WTC11 (cell line): ENCODE data around the gene ARHGAP22. TPM values are rescaled to one million over a fixed set of nuclear protein-coding genes. Genes with fewer than 3 reads are reported as not detected.

Experiments used
- ATAC-seq: fragments of 200-7000 bp; cut with Tn5 transposase; 2 replicates; pipeline ENCODE4 v1.10.0; 2021; ENCODE audit warnings: mild to moderate bottlenecking, moderate library complexity
- CTCF ChIA-PET: fragments of 300-600 bp; sonication (Branson Sonifier 250); formaldehyde crosslinking; loops from one replicate; lab custom pipeline; 2021; ENCODE audit warnings: antibody characterized with exemption; lab: Charles Lee
- POLR2A ChIA-PET: fragments of 350-600 bp; sonication (Branson Sonifier 250); formaldehyde crosslinking; loops from one replicate; lab custom pipeline; 2021; ENCODE audit warnings: antibody characterized with exemption; lab: Charles Lee
- DNase-seq: peaks from one replicate; pipeline ENCODE4 v3.0.0; 2021; ENCODE audit warnings: low spot score
- H3K27ac Mint-ChIP-seq: 2 replicates; pipeline ENCODE4 v1.8.0; 2021; ENCODE audit warnings: mixed read lengths
- H3K27me3 Mint-ChIP-seq: 2 replicates; pipeline ENCODE4 v1.8.0; 2021; ENCODE audit warnings: low read depth, mild to moderate bottlenecking, moderate library complexity, mixed read lengths
- H3K36me3 Mint-ChIP-seq: 2 replicates; pipeline ENCODE4 v1.8.0; 2021; ENCODE audit warnings: mixed read lengths
- H3K4me1 Mint-ChIP-seq: 2 replicates; pipeline ENCODE4 v1.8.0; 2022; ENCODE audit warnings: mixed read lengths
- H3K4me3 Mint-ChIP-seq: 2 replicates; pipeline ENCODE4 v1.8.0; 2021; ENCODE audit warnings: mild to moderate bottlenecking, moderate library complexity, mixed read lengths
- H3K9me3 Mint-ChIP-seq: 2 replicates; pipeline ENCODE4 v1.8.0; 2021; ENCODE audit warnings: mixed read lengths
- E2F1 ChIP-seq: sonication (generic); formaldehyde crosslinking; IDR thresholded peaks from 2 replicates; pipeline ENCODE4 v1.8.0; 2022; ENCODE audit warnings: mild to moderate bottlenecking, missing genetic modification reagents
- ELF4 ChIP-seq: sonication (generic); formaldehyde crosslinking; IDR thresholded peaks from 2 replicates; pipeline ENCODE4 v1.8.1; 2022; ENCODE audit warnings: low read depth, mild to moderate bottlenecking, moderate library complexity, missing genetic modification reagents
- ETV6 ChIP-seq: sonication (generic); formaldehyde crosslinking; IDR thresholded peaks from 2 replicates; pipeline ENCODE4 v1.8.1; 2022; ENCODE audit warnings: mild to moderate bottlenecking, missing genetic modification reagents
- FOXJ3 ChIP-seq: sonication (generic); formaldehyde crosslinking; IDR thresholded peaks from 2 replicates; pipeline ENCODE4 v1.9.0; 2021; ENCODE audit warnings: missing genetic modification reagents, mild to moderate bottlenecking, borderline replicate concordance
- FOXP1 ChIP-seq: sonication (generic); formaldehyde crosslinking; IDR thresholded peaks from 2 replicates; pipeline ENCODE4 v1.8.0; 2022; ENCODE audit warnings: missing genetic modification reagents, mild to moderate bottlenecking, moderate library complexity, borderline replicate concordance
- GRHL2 ChIP-seq: fragments of 250-450 bp; sonication (Bioruptor Pico); IDR thresholded peaks from 2 replicates; pipeline ENCODE4 v1.8.0; 2022; ENCODE audit warnings: mild to moderate bottlenecking, moderate library complexity; ENCODE audit not compliant: insufficient replicate concordance, severe bottlenecking
- IRF2 ChIP-seq: sonication (generic); formaldehyde crosslinking; IDR thresholded peaks from 2 replicates; pipeline ENCODE4 v1.8.0; 2022; ENCODE audit warnings: low read depth, missing genetic modification reagents, borderline replicate concordance
- MAX ChIP-seq: sonication (generic); formaldehyde crosslinking; IDR thresholded peaks from 2 replicates; pipeline ENCODE4 v1.8.0; 2022; ENCODE audit warnings: mild to moderate bottlenecking, missing genetic modification reagents
- MLX ChIP-seq: sonication (generic); formaldehyde crosslinking; IDR thresholded peaks from 2 replicates; pipeline ENCODE4 v1.8.1; 2023; ENCODE audit warnings: mild to moderate bottlenecking, missing genetic modification reagents, moderate library complexity
- MXD4 ChIP-seq: fragments of 250-450 bp; sonication (Bioruptor Pico); IDR thresholded peaks from 2 replicates; pipeline ENCODE4 v1.8.0; 2021; ENCODE audit warnings: mild to moderate bottlenecking, moderate library complexity, borderline replicate concordance
- RELA ChIP-seq: sonication (generic); formaldehyde crosslinking; IDR thresholded peaks from 2 replicates; pipeline ENCODE4 v1.8.1; 2022; ENCODE audit warnings: missing genetic modification reagents, mild to moderate bottlenecking, borderline replicate concordance
- SMAD4 ChIP-seq: sonication (generic); formaldehyde crosslinking; IDR thresholded peaks from 2 replicates; pipeline ENCODE4 v1.8.0; 2022; ENCODE audit warnings: mild to moderate bottlenecking, missing genetic modification reagents
- STAT6 ChIP-seq: sonication (generic); formaldehyde crosslinking; conservative IDR thresholded peaks from 2 replicates; pipeline ENCODE4 v1.8.1; 2023; ENCODE audit warnings: mild to moderate bottlenecking, low read depth, missing genetic modification reagents, moderate library complexity
- TP53 ChIP-seq: sonication (generic); formaldehyde crosslinking; IDR thresholded peaks from 2 replicates; pipeline ENCODE4 v1.8.1; 2023; ENCODE audit warnings: mild to moderate bottlenecking, missing genetic modification reagents
- ZBTB21 ChIP-seq: sonication (generic); formaldehyde crosslinking; IDR thresholded peaks from 2 replicates; pipeline ENCODE4 v1.8.1; 2023; ENCODE audit warnings: mild to moderate bottlenecking, missing genetic modification reagents, borderline replicate concordance
- ZNF232 ChIP-seq: sonication (generic); formaldehyde crosslinking; IDR thresholded peaks from 2 replicates; pipeline ENCODE4 v1.8.0; 2022; ENCODE audit warnings: mild to moderate bottlenecking, missing genetic modification reagents
- ZNF317 ChIP-seq: sonication (generic); formaldehyde crosslinking; IDR thresholded peaks from 2 replicates; pipeline ENCODE4 v1.8.1; 2023; ENCODE audit warnings: low read depth, mild to moderate bottlenecking, moderate library complexity, missing genetic modification reagents, borderline replicate concordance
- ZNF423 ChIP-seq: fragments of 250-450 bp; sonication (Bioruptor Pico); IDR thresholded peaks from 2 replicates; pipeline ENCODE4 v2.1.2; 2022; ENCODE audit warnings: mild to moderate bottlenecking, moderate library complexity
- total RNA-seq: library from RNA; stranded (reverse); gene quantifications from 3 replicates; pipeline ENCODE4 v1.2.3, GENCODE V29; 2021
- TF ChIP-seq, protein P1 (sequence below): sonication (generic); formaldehyde crosslinking; conservative IDR thresholded peaks from 2 replicates; pipeline ENCODE4 v1.8.1; 2022; ENCODE audit warnings: mild to moderate bottlenecking, missing genetic modification reagents
- TF ChIP-seq, protein P2 (sequence below): sonication (generic); formaldehyde crosslinking; IDR thresholded peaks from 2 replicates; pipeline ENCODE4 v1.8.1; 2022; ENCODE audit warnings: mild to moderate bottlenecking, moderate library complexity, missing genetic modification reagents
- TF ChIP-seq, protein P3 (sequence below): fragments of 250-450 bp; sonication (Bioruptor Pico); IDR thresholded peaks from 2 replicates; pipeline ENCODE4 v1.9.0; 2021; ENCODE audit warnings: mild to moderate bottlenecking
- TF ChIP-seq, protein P4 (sequence below): fragments of 250-450 bp; sonication (Bioruptor Pico); IDR thresholded peaks from 2 replicates; pipeline ENCODE4 v1.9.0; 2021; ENCODE audit warnings: moderate library complexity, mild to moderate bottlenecking, inconsistent platforms, borderline replicate concordance

Gene ARHGAP22
- total RNA-seq, 1 experiment from 2014 or later: 8.6 TPM

- peaks cover 2% of the 10 kb centered on the region; the same call in 1 of the 2 replicates for H3K4me1 Mint-ChIP-seq
- H3K27ac Mint-ChIP-seq: no peak overlapping the region
- CTCF ChIA-PET: interaction anchor here (4.6 to 15.9 kb wide), 2 partner anchors 54 to 102 kb away, joined by 29 to 268 read pairs; no protein-coding TSS in a partner anchor
- TF ChIP-seq STAT6 (CRISPR knock-in tag) (no peak), ZNF232 (CRISPR knock-in tag) (no peak), ETV6 (CRISPR knock-in tag) (no peak), ELF4 (CRISPR knock-in tag) (no peak), FOXJ3 (CRISPR knock-in tag) (no peak), E2F1 (CRISPR knock-in tag) (no peak), ZBTB21 (no peak), MAX (CRISPR knock-in tag) (no peak)
- TF ChIP-seq, protein P1, sequence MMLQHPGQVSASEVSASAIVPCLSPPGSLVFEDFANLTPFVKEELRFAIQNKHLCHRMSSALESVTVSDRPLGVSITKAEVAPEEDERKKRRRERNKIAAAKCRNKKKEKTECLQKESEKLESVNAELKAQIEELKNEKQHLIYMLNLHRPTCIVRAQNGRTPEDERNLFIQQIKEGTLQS: no peak
- TF ChIP-seq, protein P2, sequence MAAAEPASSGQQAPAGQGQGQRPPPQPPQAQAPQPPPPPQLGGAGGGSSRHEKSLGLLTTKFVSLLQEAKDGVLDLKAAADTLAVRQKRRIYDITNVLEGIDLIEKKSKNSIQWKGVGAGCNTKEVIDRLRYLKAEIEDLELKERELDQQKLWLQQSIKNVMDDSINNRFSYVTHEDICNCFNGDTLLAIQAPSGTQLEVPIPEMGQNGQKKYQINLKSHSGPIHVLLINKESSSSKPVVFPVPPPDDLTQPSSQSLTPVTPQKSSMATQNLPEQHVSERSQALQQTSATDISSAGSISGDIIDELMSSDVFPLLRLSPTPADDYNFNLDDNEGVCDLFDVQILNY (CRISPR knock-in tag): no peak
- TF ChIP-seq, protein P3, sequence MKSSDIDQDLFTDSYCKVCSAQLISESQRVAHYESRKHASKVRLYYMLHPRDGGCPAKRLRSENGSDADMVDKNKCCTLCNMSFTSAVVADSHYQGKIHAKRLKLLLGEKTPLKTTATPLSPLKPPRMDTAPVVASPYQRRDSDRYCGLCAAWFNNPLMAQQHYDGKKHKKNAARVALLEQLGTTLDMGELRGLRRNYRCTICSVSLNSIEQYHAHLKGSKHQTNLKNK (CRISPR knock-in tag): no peak
- ATAC-seq (no peak), DNase-seq (no peak)
- H3K4me3 Mint-ChIP-seq: no peak overlapping the region
- H3K9me3 Mint-ChIP-seq: peaks cover 8% of the 10 kb centered on the region
- H3K27me3 Mint-ChIP-seq: no peaks in the 10 kb centered on the region
- peaks cover 4% of the 10 kb centered on the region for H3K36me3 Mint-ChIP-seq
- POLR2A ChIA-PET: no interaction called here
Measured at GRCh38 chr10:48554246-48554645, 50.6 kb downstream of the ARHGAP22 start.

GRCh38 chr10:48552946-48553564, 51.8 kb downstream of the ARHGAP22 start:
- no peak for DNase-seq
- no peak for ATAC-seq
- H3K36me3 Mint-ChIP-seq: peaks cover 4% of the 10 kb centered on the region
- no peaks in the 10 kb centered on the region for H3K27me3 Mint-ChIP-seq
- peaks cover 8% of the 10 kb centered on the region for H3K9me3 Mint-ChIP-seq
- no peak overlapping the region for H3K27ac Mint-ChIP-seq
- ChIA-PET POLR2A (no interaction called here), CTCF (interaction anchor here (0.6 to 15.9 kb wide), 15 partner anchors 9 to 611 kb away, joined by 3 to 268 read pairs (median 6); no protein-coding TSS in a partner anchor)
- H3K4me3 Mint-ChIP-seq: no peak overlapping the region
- peaks cover 2% of the 10 kb centered on the region; the same call in 1 of the 2 replicates for H3K4me1 Mint-ChIP-seq
- TF ChIP-seq E2F1 (CRISPR knock-in tag): no peak
- TF ChIP-seq FOXJ3 (CRISPR knock-in tag): no peak
- TF ChIP-seq RELA (CRISPR knock-in tag): no peak
- TF ChIP-seq GRHL2 (CRISPR knock-in tag): no peak
- TF ChIP-seq, protein P1: no peak
- TF ChIP-seq SMAD4 (CRISPR knock-in tag): no peak
- TF ChIP-seq, protein P4, sequence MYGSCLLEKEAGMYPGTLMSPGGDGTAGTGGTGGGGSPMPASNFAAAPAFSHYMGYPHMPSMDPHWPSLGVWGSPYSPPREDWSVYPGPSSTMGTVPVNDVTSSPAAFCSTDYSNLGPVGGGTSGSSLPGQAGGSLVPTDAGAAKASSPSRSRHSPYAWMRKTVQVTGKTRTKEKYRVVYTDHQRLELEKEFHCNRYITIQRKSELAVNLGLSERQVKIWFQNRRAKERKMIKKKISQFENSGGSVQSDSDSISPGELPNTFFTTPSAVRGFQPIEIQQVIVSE: no peak
- TF ChIP-seq IRF2 (CRISPR knock-in tag): no peak
- no peak for TF ChIP-seq ZNF317 (CRISPR knock-in tag)
- TF ChIP-seq TP53 (CRISPR knock-in tag): no peak
- no peak for TF ChIP-seq ZNF423 (CRISPR knock-in tag)
- no peak for TF ChIP-seq MLX (CRISPR knock-in tag)
- no peak for TF ChIP-seq FOXP1 (CRISPR knock-in tag)
- no peak for TF ChIP-seq MXD4
